HG03432 (cell line): Measurements from ENCODE around the gene RAI14.

Experiments
- ATAC-seq: cut with Tn5 transposase; IDR thresholded peaks from one replicate; pipeline ENCODE4 v1.9.1; 2021; ENCODE audit warnings: mild to moderate bottlenecking, moderate library complexity; ENCODE audit not compliant: unreplicated experiment

The RAI14 gene

DNA sequence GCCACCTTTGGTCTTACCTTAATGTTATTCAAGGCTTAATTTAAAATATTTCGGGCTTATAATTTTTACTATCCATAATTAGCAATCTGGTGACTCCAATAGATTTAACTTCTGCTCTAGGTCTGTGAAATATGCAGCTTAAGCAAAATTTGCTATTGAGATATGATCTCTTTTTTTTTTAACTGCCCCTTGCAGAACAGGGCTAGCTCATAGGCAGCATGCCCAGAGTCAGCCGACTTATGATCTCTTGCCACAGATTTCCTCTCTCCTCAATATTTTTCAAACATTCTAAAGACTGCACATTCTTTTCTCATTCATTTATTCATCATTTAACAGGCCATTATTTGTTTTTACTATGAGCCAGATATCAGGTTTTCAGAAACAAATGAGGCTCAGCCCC lies 187.4 kb downstream of the RAI14 start:
- no peak for ATAC-seq

DNA sequence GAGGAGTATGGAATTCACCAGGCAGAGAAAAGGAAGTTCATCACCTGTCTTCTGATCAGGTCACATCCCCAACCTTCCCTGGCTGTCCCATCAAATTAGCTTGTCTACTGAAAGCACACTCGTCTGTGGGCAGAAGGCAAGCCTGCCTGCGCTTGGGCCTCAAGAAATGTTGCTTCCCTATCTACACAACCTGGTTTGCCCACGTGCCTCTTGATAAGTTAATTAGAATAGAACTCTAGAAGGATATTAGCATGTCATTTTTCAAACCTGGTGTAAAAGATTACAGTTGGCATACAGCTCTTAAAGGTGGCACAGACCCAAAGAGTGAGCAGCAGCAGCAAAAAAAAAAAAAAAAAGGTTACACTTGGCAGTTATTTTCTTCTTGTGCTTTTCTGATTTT lies 188.0 kb downstream of the RAI14 start:
- ATAC-seq = no peak

DNA sequence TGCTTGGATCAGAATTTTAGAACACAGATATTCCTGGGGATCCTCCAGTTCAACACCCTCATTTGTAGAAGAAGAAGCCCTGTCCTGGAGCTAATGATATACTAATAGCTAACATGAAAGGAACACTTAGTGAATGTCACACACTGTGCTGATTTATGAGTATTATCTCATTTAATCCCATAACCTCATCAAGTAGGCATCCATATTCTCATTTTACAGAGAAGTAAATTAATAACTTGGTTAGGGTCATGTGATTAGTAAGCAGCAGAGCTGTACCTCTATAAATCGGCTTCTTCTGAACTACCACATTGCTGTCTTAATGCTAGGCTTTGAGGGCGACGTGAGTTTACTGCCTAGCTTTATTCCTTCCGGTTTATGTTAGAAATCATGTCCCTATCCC lies 188.9 kb downstream of the RAI14 start:
- no peak for ATAC-seq

DNA sequence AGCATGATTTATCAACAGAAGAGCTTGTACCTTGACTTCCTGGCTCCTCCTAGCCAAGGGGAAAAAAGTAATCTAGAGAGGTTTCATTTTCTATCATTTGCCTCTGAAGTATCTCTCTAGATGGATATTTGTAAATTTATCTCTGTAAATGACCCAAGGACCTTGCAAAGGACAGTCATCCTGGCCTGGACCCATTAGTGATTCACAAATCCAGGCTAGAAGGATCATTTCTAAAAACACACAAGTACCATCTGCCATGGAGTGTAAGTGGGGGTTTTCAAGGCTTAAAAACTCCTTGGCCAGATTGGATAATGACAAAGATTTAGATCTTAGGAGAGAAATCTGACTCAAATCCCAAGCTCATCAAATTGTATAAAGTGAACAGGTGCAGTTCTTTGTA lies 190.9 kb downstream of the RAI14 start:
- no peak for ATAC-seq

DNA sequence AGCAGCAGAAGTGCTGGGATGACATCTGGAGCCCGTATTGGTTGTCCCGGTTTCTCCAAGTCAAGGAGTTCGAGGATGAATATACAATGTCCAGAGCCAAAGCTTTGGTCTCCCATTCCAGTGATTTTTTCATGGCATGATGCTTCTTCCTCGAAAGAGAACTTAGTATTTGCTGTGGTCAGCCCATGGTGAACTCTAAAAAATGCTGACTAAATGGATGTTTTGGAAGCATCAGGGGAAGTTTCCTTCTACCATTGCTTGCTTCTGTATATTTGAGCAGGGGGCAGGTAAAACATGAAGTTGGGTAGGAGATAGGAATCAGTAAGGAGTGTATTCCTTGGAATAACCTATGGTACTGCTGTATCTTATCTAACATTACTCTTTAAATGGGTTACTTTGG lies 191.4 kb downstream of the RAI14 start:
- no peak for ATAC-seq

DNA sequence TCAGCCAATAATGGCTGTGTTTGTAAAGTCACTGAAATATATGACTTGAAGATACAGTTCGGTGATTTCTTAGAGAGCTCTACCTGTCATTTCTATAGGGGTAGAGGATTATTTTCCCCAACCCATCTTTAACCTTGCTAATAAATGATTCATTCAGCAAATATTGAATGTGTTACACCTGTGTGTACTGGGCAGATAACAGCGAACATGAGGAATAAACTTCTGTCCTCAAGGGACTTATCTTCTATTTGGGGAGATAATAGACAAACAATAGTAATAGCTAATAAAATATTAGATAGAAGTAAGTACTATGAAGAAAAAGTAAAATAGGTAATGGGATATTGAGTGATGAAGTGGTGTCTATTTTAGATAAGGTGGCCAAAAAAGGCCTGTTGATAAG lies 192.1 kb downstream of the RAI14 start:
- ATAC-seq = no peak

DNA sequence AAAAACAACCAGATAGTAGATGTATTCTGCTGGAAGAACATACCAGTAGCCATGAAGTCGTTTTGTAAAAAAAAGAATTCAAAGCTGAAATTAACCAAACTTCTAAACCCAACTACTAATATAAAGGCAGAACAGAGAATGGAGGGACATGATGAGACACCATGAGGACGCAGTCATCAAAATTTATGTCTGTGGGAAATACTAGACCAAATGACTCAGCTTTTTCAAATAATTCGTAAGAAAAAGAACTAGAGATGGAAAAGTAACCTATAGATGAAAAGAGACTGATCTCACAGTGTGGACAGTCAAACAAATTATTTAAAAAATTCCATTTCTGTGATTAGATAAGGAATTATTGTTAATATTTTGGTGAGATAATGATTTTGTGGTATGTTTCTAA lies 193.1 kb downstream of the RAI14 start:
- ATAC-seq = no peak

DNA sequence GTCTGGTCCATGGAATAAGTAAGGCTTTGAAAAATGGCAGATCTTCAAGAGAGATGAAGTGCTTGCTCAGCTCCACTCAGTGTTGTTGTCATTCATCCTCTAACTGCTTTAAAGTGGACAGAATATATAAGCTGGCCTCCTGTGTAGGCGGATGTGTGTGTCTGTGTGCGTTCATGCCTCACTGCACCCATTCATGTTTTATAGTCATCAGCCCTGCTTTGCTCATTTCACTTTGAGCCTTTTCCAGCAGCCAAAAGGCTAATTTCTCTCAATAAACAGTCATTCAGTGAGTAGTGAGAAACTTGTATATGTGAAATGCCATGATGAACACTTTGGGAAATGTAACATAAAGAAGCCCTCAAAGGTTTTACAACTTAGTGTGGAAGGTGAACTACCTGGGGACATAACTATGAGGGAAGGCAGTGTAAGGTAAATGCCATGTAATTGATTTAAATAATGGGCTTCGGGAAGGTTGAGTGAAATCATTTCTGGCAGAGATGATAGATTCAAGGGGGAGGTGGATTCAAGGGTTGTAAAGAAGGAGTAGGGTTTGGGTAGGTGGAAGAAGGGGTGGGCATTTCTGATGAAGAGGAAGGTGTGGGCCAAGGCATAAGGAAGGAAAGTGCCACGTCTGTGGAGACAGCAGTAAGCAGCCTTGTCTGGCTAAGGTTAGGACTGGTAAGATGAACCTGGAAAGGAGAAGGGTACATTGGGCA lies 198.5 kb downstream of the RAI14 start:
- ATAC-seq = peak; percentile 99

DNA sequence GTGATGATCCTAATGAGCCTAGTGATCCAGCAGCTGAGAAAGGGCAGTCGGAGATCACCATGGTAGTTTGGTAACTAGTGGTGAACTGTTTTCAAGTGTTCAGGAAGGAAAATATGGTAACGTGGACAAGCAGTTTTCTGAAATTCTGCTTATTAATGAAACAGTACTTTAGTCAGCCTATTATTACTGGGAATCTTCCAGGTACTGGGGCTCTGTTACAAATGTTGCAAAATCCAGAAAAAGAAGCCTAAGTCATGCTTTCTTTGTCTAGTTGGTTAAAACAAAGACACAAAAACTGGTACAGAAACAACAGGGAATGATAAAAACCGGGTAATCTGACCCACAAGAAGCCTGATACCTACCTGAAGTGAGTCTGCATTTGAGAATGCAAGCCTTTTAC lies 201.0 kb downstream of the RAI14 start:
- ATAC-seq = no peak

DNA sequence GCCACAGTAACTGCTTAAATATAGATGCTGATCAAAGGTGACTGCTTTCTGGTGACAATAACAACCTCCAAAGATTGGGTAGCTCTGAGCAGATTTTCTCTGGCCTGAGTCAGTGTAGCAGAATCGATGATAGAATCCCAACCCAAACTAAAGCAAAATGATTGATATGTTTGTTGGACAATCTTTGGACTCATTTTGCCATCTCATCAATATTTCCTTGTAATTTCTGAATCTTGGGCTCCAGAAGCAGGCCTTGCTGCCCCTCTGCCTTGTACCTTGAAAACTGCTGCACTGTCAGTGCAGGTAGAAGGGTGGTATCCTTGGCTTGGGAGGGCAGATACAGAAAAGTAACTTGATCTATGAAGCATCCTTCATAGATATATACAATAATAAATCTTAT lies 201.8 kb downstream of the RAI14 start:
- no peak for ATAC-seq

DNA sequence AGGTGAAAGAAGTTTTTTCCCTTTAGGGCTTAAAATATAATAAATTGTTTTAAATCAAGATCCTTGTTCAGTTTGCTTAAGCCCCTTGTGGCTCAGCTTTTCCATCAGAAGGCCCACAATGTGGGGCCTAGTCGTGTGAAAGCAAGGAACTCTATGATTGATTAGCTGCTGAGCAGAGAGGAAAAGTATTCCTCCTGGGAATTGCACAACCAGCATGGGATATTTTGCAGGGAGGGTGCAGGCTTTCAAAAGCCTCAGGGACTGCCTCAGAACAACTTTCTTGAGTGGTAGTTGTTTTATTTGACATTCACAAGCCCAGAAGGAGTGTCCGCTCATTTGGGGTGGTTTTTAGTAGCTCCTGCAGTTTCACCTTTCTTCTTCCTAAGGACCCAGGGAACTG lies 202.7 kb downstream of the RAI14 start:
- no peak for ATAC-seq

DNA sequence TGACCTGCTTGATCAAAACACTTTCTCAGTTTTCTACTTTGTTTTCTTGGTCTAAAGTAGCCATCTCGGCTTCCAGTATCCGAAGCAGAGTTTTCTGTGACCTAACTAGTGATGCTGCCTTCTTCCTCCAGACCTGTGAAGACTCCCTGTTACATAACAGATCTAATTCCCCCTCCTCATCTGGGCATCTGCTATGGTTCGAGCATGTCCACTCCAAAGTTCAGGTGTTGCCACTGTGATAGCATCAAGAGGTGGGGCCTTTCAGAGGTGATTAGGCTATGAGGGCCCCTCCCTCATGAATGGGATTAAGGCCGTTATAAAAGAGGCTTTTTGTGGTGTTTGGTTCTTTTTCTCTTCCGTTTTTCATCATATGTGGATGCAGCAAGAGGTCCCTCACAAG lies 203.1 kb downstream of the RAI14 start:
- no peak for ATAC-seq

DNA sequence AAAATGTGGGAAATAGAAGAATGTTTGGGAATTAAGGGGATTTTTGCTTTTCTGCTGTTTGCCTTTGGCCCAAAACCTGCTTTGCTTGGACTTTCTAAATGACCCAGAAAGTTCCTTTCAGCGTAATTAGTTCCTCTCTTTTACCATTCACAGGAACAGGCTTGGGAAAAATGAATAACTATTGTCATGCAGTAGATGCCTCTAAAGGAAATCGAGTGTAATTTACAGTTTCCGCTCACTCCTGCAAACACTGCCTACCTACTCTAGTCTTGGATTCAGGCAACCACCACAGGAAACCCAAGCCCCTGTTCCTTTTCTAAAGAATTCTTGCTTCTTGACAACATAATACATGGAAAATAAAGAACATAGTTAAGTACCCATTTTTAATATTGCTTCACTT lies 207.8 kb downstream of the RAI14 start:
- ATAC-seq = no peak

DNA sequence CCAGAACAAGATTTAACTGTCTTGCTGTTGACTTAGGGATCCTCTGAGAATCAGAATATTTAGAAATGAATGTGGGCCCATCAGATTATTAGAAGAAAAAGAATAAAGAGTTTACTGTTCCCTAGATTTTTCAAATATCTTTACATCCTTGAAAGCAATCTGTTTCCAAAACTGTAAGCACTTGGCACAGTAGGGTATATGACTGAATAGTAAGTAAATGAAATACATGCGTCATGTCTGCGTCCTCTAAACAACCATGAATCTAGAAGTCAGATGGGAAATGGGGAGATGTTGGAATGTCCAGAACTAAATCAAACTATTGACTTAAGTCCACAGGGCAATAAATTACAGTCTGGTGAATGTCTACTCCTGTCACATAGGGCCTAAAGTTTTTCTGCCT lies 209.0 kb downstream of the RAI14 start:
- ATAC-seq = no peak

DNA sequence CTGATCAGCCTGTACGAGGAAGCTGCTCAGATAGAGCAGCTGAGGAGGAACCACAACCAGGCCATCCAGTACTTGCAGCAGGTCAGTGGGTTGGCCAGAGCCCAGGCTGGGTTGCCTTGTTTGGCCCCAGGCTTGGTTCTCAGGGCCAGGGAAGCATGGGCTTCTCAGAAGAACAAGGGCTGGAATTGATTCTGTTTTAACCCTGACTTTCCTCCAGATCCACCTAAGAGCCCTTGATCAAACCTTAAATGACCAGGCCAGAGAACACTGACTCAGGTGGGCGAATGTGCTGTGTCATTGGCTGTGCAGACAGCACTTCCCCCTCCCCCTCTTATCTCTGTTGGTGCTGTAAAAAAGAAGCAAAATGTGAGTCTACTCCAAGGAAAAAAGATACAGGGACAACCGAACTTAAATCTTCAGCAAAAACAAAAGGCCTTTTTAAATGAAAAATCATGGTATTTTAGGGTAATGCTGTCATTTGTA lies 210.9 kb downstream of the RAI14 start:
- no peak for ATAC-seq

DNA sequence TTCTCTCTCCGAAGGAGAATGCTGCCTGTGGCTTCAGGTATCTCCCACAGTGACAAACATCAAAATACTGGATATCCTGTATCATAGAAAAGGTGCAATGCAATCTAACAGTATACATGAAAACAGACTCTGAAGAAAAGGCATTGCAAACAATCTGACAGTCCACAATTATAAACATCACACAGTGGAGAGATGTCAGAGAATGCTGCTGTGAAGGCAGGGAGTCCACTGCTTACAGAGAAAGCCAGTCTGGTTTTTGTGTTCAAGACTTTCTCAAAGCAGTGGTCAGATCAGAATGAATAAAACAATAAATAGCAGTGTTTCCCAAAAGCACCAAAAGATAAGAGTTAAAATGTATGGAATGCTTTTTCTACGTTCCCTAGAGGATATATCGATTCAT lies 211.5 kb downstream of the RAI14 start:
- no peak for ATAC-seq

DNA sequence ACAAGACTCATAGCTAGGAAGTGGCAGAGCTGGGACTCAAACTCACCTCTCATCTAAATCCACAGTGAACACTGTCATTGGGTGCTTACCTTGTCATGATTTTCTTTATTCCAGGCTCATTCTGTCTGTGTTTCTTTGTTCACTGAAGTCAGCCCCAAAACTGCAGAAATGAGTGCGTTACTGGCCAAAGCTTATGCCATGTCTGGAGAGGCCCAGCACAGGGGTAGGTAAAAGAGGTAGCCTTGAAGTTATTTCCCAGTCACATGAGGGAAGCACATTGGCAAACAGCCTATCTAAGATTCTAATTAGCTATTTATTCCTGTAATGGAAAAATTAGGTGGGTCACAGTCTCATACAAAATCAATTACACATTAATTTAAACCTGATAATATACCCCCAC lies 212.7 kb downstream of the RAI14 start:
- ATAC-seq = no peak

DNA sequence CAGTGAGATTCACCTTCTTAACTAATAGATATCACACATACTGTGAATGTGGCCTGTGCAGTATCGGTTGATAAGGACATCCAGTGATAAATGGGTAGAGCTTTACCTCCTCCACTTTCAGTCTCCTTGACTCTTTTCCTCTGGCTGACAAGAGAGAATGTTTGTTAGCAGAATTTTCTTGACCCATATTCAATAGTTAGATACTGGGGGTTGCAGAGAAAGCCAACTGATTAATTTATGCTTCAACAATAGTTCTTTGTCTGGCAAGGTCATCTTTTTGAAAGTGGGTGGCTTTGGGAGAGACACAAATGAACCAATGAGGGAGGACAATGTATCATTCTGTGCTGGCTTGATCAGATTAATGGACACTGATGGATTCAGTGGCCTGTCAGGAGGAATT lies 213.1 kb downstream of the RAI14 start:
- ATAC-seq = no peak

DNA sequence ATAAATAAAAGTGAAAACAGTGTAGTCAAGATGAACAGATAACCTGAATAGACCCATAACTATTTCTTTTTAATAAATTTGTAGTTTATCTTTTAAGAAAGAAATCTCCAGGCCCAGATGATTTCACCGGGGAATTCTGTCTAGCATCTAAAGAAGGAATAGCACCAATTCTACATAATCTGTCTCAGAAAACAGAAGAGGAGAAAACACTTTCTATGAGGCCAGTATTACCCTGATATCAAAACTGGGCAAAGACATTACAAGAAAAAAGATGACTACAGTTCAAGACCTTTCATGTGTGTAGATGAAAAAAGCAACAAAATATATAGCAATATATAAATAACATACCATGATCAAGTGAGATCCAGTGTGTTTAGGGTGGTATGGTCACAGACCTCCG lies 214.3 kb downstream of the RAI14 start:
- ATAC-seq = no peak

DNA sequence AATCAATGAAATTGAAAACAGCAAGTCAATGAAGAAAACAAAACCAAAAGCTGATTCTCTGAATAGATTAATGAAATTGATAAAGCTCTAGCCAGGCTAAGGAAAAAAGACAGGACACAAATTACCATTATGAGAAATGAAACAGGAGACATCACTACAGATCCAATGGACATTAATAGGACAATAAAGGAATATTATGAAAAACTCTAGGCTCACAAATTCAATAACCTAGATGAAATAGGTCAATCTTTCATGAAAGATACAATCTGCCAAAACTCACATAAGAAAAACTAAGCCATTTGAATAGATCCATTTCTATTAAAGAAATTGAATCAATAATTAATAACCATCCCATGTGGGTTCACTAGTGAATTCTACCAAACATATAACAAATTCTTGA lies 220.1 kb downstream of the RAI14 start:
- no peak for ATAC-seq

DNA sequence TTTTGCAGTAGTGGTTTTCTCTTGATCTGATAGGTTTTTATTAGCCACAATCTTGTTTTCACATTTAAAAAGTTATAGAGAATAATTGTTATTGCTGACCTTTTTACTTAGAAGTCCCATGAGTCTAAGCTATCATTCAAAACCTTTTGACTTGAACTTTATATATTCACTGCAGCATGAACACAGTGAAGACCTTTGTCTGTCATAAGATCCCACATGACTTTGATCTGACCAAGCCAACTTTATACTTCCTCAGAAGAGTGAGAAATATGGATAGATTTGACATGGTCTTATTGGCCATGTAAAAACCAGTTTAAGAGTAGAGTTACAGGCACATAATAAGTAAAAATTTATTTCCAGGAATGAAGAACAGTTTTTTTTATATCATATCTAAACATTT lies 225.1 kb downstream of the RAI14 start:
- ATAC-seq = no peak
